ENCODE data around the gene RPS21.

GRCh38 chr20:62359043-62359490, 27.8 kb upstream of the RPS21 start:
- no peak for TF ChIP-seq POLR2A (IDR thresholded peaks at IDR 0.05; ENCODE audit: low read length)
- TF ChIP-seq GATA1 (IDR thresholded peaks at IDR 0.05; ENCODE audit: low read depth, low read length), result no peak
